Omental fat pad (tissue), 4 donors: ENCODE data around the gene SEL1L. TPM values are rescaled to one million over a fixed set of nuclear protein-coding genes. Genes with fewer than 3 reads are reported as not detected.

ENCODE experiments used
- ATAC-seq: fragments of 150-250 bp; one replicate; pipeline ENCODE4 v1.9.1; 2016; ENCODE audit warnings: mild to moderate bottlenecking, moderate library complexity; ENCODE audit not compliant: low FRiP score
- DNase-seq: peaks from one replicate; pipeline ENCODE4 v3.0.0-alpha.2; 2019; ENCODE audit warnings: low spot score
- total RNA-seq, 4 donors: library from RNA; depleted of rRNA; stranded (reverse); fragments of >200 nt; gene quantifications; one replicate each; pipeline ENCODE4 v1.1.0, GENCODE V29; 2016
- TF ChIP-seq, protein P1 (sequence below), 3 donors: fragments of 450-650 bp; IDR thresholded peaks; one replicate each; pipeline ENCODE4 v1.5.1; 2016 to 2017; ENCODE audit warnings: antibody characterized with exemption in 3 of 3, mild to moderate bottlenecking in 3 of 3, moderate library complexity in 2 of 3

The SEL1L gene
- total RNA-seq, 4 donors from 2014 or later: 53.3 to 74.0 (median 66.5) TPM

DNA sequence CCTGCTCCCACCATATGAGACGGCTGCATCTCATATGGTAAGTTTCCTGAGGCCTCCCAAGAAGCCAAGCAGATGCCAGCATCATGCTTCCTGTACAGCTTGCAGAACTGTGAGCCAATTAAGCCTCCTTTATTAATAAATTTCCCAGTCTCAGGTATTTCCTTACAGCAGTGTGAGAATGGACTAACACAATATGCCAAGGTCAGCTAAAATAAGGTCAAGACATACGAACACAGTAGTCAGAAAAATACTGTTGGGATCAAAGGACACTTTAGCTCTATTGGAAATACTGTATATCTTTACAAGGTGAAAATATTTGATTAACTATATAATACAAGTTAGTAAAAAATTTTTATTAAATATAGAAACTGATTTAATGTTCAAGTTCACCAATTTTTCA, 28.8 kb downstream of the SEL1L start:
- ATAC-seq (no peak), DNase-seq (no peak)
- TF ChIP-seq, protein P1, sequence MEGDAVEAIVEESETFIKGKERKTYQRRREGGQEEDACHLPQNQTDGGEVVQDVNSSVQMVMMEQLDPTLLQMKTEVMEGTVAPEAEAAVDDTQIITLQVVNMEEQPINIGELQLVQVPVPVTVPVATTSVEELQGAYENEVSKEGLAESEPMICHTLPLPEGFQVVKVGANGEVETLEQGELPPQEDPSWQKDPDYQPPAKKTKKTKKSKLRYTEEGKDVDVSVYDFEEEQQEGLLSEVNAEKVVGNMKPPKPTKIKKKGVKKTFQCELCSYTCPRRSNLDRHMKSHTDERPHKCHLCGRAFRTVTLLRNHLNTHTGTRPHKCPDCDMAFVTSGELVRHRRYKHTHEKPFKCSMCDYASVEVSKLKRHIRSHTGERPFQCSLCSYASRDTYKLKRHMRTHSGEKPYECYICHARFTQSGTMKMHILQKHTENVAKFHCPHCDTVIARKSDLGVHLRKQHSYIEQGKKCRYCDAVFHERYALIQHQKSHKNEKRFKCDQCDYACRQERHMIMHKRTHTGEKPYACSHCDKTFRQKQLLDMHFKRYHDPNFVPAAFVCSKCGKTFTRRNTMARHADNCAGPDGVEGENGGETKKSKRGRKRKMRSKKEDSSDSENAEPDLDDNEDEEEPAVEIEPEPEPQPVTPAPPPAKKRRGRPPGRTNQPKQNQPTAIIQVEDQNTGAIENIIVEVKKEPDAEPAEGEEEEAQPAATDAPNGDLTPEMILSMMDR (IDR thresholded peaks at IDR 0.05): no peak

DNA sequence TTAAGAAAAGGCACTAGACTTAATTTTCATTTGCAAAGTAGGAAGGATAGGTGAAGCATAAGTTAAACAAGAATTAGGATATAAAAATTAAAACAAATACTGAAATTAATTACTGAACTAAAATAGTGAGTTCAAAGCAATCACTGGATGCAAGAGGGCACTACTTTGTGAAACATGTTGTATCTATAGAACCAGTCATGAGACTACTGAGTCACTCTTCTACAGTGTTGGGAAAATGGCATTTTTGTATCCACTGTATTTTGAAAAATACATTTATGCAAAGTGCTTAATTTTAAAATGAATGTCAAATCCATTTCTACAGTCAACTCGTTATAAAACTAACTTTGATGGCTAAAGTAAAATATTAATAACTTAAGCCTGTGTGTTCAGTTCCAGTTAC, 47.9 kb downstream of the SEL1L start:
- no peak for DNase-seq
- TF ChIP-seq, protein P1 (IDR thresholded peaks at IDR 0.05): no peak
- no peak for ATAC-seq

DNA sequence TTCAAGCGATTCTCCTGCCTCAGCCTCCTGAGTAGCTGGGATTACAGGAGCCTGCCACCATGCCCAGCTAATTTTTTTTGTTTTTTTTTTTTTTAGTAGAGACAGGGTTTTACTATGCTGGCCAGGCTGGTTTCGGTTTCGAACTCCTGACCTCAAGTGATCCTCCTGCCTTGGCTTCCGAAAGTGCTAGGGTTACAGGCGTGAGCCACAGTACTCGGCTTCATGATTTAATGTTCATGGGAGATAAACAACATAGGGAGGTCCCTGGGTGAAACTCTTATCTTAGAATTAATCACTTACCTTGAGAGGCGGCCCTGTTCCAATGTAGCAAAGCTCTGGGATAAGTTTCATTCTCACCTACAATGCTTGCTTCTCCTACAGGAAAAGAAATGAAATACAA, 48.3 kb downstream of the SEL1L start:
- TF ChIP-seq, protein P1 (IDR thresholded peaks at IDR 0.05): no peak

DNA sequence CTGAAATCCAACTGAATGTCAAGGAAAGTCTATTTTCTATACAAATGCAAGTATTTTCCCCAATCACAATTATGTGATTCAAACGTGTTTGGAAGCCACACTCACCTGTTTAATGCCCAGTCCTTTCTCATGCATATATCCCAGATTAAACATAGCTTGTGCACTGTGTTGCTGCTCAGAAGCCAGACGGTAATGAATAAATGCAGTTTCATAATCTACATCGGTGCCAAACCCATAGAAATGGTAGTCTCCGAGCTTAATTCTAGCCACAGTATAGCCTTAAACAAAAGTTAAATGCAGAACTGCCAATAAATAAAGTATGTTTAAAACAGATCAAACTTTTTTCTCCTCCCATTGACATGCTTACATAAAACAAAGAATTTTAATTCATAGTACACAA, 49.5 kb downstream of the SEL1L start:
- DNase-seq (no peak), ATAC-seq (no peak)
- TF ChIP-seq, protein P1 (IDR thresholded peaks at IDR 0.05): no peak

More for the DNA sequence above, 48.3 kb downstream of the SEL1L start:
- no peak for ATAC-seq
- no peak for DNase-seq

DNA sequence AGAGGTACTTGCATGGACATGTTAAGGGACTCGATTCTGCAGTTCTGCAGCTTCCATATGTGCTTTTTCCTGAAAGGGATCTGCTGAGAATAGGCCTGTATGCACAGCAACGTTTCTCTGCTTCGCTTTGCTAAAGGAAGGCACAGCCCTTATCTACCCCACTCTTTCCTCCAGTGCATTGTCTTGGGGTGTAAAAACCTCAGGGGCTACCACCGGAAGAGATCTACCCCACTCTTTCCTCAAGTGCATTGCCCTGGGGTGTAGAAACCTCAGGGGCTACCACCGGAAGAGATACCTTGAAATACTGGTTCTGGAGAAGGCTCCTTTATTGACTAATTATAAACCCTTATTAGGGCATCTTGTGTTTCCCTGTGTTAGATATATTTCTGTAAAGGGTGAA, 52.9 kb downstream of the SEL1L start:
- TF ChIP-seq, protein P1 (IDR thresholded peaks at IDR 0.05): no peak
- ATAC-seq: no peak

DNA sequence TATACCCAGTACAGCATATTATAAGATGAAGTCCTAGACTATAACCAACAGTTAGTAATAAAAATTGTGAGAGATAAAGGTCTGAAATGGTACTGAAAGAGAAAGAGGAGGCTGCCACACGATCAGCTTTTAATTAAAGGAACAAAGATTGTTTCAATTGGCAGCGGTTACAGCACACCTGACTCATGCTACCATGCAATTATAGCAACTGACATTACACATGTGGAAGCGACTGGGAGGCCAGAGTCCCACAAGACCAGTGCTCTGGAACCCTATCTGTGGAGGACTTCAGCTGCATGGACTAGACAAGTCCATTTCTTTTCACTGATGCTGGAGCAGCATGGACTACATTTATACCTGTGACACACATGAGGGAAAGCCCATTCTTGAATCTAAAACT, 55.2 kb downstream of the SEL1L start:
- DNase-seq (no peak), ATAC-seq (no peak)
- TF ChIP-seq, protein P1 (IDR thresholded peaks at IDR 0.05): no peak

More for the DNA sequence above, 52.9 kb downstream of the SEL1L start:
- no peak for DNase-seq

DNA sequence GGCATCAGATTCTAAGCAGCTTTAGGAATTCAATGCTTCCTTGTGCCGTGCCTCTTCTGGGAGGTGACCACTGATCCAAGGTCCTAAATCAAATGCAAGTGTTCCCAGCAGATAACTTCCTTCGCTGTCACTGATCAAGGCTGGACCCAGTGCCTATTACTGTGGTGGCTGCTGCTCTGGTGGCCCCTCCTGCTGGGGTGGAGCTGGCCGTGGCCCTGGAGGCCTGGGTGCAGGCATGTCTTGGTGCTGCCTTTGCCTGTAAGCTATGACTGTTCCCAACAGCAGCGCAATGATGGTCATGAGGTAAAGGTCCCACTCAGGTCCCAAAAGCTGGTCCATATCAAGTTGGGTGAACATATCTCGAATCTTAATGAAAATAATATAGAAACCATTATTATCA, 56.8 kb downstream of the SEL1L start:
- DNase-seq: no peak
- TF ChIP-seq, protein P1 (IDR thresholded peaks at IDR 0.05): no peak
- ATAC-seq: no peak
